HepG2 (cell line): Measurements from ENCODE around the gene TCFL5. TPM values are rescaled to one million over a fixed set of nuclear protein-coding genes. Genes with fewer than 3 reads are reported as not detected.
A peak's percentile ranks its signal among the peaks of the same experiment; 100 is the strongest.

Experiments used
- ATAD3A ChIP-seq: sonication (generic); formaldehyde crosslinking; IDR thresholded peaks from 2 replicates; pipeline ENCODE4 v1.4.0; 2020; ENCODE audit warnings: missing genetic modification reagents
- ATF1 ChIP-seq: IDR thresholded peaks from 2 replicates; pipeline ENCODE4 v1.6.1; 2016; ENCODE audit warnings: mild to moderate bottlenecking, control low read depth
- CREM ChIP-seq, 2 experiments: sonication (generic) in 1 of 2; formaldehyde crosslinking in 1 of 2; IDR thresholded peaks; 2 replicates each; pipeline versions ENCODE4 v1.4.0 to v1.6.1; 2016 to 2020; ENCODE audit warnings: antibody characterized with exemption in 1 of 2, mild to moderate bottlenecking in 1 of 2, missing genetic modification reagents in 1 of 2
- ETV5 ChIP-seq: IDR thresholded peaks from 2 replicates; pipeline ENCODE4 v1.6.1; 2018; ENCODE audit warnings: missing biosample characterization, missing genetic modification reagents, inconsistent platforms, borderline replicate concordance
- GATAD1 ChIP-seq: IDR thresholded peaks from 2 replicates; pipeline ENCODE4 v1.6.1; 2016; ENCODE audit warnings: missing genetic modification reagents, missing compliant biosample characterization
- HIVEP1 ChIP-seq: sonication (generic); formaldehyde crosslinking; IDR thresholded peaks from 2 replicates; pipeline ENCODE4 v1.4.0; 2020; ENCODE audit warnings: mild to moderate bottlenecking, missing genetic modification reagents
- KDM3A ChIP-seq: IDR thresholded peaks from 2 replicates; pipeline ENCODE4 v1.6.1; 2018; ENCODE audit warnings: low read depth, missing compliant biosample characterization
- NPAS2 ChIP-seq: sonication (generic); formaldehyde crosslinking; IDR thresholded peaks from 2 replicates; pipeline ENCODE4 v1.8.0; 2022; ENCODE audit warnings: mild to moderate bottlenecking, missing genetic modification reagents, borderline replicate concordance
- PCBP1 ChIP-seq: fragments of 200-400 bp; formaldehyde crosslinking; IDR thresholded peaks from 2 replicates; pipeline ENCODE4 v1.6.1; 2017; ENCODE audit warnings: mild to moderate bottlenecking, low read depth, low read length, borderline replicate concordance
- RFX5 ChIP-seq: IDR thresholded peaks from 2 replicates; pipeline ENCODE4 v1.6.1; 2011; ENCODE audit warnings: low read depth, low read length, improper control_type of control experiment
- RXRA ChIP-seq: sonication (generic); formaldehyde crosslinking; IDR thresholded peaks from 2 replicates; pipeline ENCODE4 v1.5.1; 2020; ENCODE audit warnings: missing genetic modification reagents
- SETDB1 ChIP-seq: sonication (generic); formaldehyde crosslinking; IDR thresholded peaks from 2 replicates; pipeline ENCODE4 v1.5.1; 2020; ENCODE audit warnings: missing genetic modification reagents, mild to moderate bottlenecking, borderline replicate concordance
- ZBTB21 ChIP-seq: sonication (generic); formaldehyde crosslinking; IDR thresholded peaks from 2 replicates; pipeline ENCODE4 v1.4.0; 2020; ENCODE audit warnings: missing genetic modification reagents
- ZNF17 ChIP-seq: sonication (generic); formaldehyde crosslinking; IDR thresholded peaks from 2 replicates; pipeline ENCODE4 v1.5.0; 2020; ENCODE audit warnings: mild to moderate bottlenecking, missing genetic modification reagents
- ZNF292 ChIP-seq: sonication (generic); formaldehyde crosslinking; IDR thresholded peaks from 2 replicates; pipeline ENCODE4 v1.8.1; 2022; ENCODE audit warnings: mild to moderate bottlenecking, low read depth, missing genetic modification reagents, borderline replicate concordance
- ZNF33B ChIP-seq: sonication (generic); formaldehyde crosslinking; IDR thresholded peaks from 2 replicates; pipeline ENCODE4 v1.5.1; 2020; ENCODE audit warnings: mild to moderate bottlenecking, missing genetic modification reagents
- ZSCAN25 ChIP-seq: sonication (generic); formaldehyde crosslinking; IDR thresholded peaks from 2 replicates; pipeline ENCODE4 v1.8.0; 2022; ENCODE audit warnings: mild to moderate bottlenecking, missing genetic modification reagents
- polyA plus RNA-seq, 8 experiments: library from polyadenylated mRNA; depleted of rRNA in 3 of 8; stranded (reverse) in 7 of 8; unstranded in 1 of 8; fragments of >200 nt; fragmentation: Illumina TruSeq in 4 of 8; extraction: Trizol in 4 of 8; gene quantifications; 2 replicates each; pipeline versions ENCODE4 v1.2.1 to v1.2.3, GENCODE V29; 2011 to 2016; ENCODE audit warnings: low read depth in 4 of 8, missing spikeins in 1 of 8, mixed read lengths in 1 of 8; ENCODE audit not compliant: insufficient read depth in 1 of 8
- total RNA-seq, 5 experiments: library from RNA; depleted of rRNA; stranded (reverse); fragments of >200 nt; fragmentation: Illumina TruSeq; extraction: Trizol; gene quantifications; 2 replicates each; pipeline ENCODE4 v1.2.3, GENCODE V29; 2016; ENCODE audit warnings: low read depth in 1 of 5
- TF ChIP-seq, protein P1 (sequence below): sonication (generic); formaldehyde crosslinking; IDR thresholded peaks from 2 replicates; pipeline ENCODE4 v1.8.0; 2022; ENCODE audit warnings: mild to moderate bottlenecking, missing genetic modification reagents, moderate library complexity
- TF ChIP-seq, protein P2 (sequence below): IDR thresholded peaks from 2 replicates; pipeline ENCODE4 v1.4.0; 2020; ENCODE audit warnings: mild to moderate bottlenecking, missing genetic modification reagents
- TF ChIP-seq, protein P3 (sequence below): IDR thresholded peaks from 2 replicates; pipeline ENCODE4 v1.6.1; 2016
- TF ChIP-seq, protein P4 (sequence below): sonication (generic); formaldehyde crosslinking; IDR thresholded peaks from 2 replicates; pipeline ENCODE4 v1.4.0; 2020; ENCODE audit warnings: missing genetic modification reagents
- TF ChIP-seq, protein P5 (sequence below): sonication (generic); formaldehyde crosslinking; IDR thresholded peaks from 2 replicates; pipeline ENCODE4 v1.4.0; 2020; ENCODE audit warnings: mild to moderate bottlenecking, missing genetic modification reagents

TCFL5 gene
- total and polyA plus RNA-seq, 2 of the 13 experiments (the other 11 are each of a cell fraction or from before 2014, with no cell fraction given), result 14.8 to 20.0 TPM

DNA sequence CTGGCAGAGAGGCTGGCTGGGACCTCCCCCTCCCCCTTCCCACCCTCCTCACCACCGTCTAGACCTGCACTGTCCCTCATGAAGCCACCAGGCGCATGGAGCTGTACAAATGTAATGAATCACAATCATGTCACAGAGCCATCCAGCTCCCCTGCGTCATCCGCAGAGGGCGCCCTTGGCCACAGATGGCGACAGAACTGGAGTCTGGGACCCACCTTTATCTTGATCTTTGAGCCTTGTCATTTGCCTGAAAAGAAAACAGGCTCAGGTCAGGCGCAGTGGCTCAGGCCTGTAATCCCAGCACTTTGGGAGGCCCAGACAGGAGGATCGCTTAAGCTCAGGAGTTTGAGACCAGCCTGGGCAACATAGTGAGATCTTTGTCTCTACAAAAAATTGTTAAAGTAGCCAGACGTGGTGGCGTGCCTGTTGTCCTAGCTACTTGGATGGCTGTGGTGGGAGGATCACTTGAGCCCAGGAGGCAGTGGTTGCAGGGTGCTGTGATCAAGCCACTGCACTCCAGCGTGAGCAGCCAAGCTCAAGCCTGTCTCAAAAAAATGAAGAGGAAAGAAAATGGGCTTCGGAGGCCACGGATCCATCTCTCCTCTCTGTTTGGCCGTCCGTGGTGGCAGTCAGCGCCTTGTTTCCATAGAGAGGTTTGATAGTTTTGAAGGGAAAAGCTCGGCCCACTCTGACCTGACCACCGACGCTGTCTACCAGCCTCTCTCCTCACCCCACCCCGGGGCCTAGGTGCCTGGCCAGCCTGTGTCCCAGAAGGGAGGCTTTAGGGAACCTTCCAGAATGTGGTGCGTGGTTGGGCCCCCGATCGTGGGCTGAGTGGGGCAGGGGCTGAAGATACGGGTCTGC lies 38.6 kb downstream of the TCFL5 start (continued):
- TF ChIP-seq ATAD3A (no peak), KDM3A (CRISPR knock-in tag) (peak; percentile 99), SETDB1 (CRISPR knock-in tag) (no peak), PCBP1 (no peak; the same call in 1 of the 2 replicates), ZSCAN25 (CRISPR knock-in tag) (peak; percentile 81), CREM (IDR thresholded peaks at IDR 0.05) (peak; percentile 78; the same call in 1 of the 2 replicates), CREM (CRISPR knock-in tag; IDR thresholded peaks at IDR 0.05) (no peak), ZNF17 (CRISPR knock-in tag) (no peak), RFX5 (no peak), HIVEP1 (CRISPR knock-in tag) (peak; percentile 44; the same call in 1 of the 2 replicates), ETV5 (peak; percentile 68; the same call in 1 of the 2 replicates), GATAD1 (CRISPR knock-in tag) (peak; percentile 81), NPAS2 (CRISPR knock-in tag) (no peak), ATF1 (CRISPR knock-in tag) (no peak), ZNF33B (0 out of 2 replicates have a peak, but pooled peaks have one; percentile 70), ZBTB21 (CRISPR knock-in tag) (peak; percentile 87; the same call in 1 of the 2 replicates), RXRA (CRISPR knock-in tag) (peak; percentile 61), ZNF292 (CRISPR knock-in tag) (peak; percentile 91)
- TF ChIP-seq, protein P1, sequence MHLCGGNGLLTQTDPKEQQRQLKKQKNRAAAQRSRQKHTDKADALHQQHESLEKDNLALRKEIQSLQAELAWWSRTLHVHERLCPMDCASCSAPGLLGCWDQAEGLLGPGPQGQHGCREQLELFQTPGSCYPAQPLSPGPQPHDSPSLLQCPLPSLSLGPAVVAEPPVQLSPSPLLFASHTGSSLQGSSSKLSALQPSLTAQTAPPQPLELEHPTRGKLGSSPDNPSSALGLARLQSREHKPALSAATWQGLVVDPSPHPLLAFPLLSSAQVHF (CRISPR knock-in tag), result no peak
- TF ChIP-seq, protein P2, sequence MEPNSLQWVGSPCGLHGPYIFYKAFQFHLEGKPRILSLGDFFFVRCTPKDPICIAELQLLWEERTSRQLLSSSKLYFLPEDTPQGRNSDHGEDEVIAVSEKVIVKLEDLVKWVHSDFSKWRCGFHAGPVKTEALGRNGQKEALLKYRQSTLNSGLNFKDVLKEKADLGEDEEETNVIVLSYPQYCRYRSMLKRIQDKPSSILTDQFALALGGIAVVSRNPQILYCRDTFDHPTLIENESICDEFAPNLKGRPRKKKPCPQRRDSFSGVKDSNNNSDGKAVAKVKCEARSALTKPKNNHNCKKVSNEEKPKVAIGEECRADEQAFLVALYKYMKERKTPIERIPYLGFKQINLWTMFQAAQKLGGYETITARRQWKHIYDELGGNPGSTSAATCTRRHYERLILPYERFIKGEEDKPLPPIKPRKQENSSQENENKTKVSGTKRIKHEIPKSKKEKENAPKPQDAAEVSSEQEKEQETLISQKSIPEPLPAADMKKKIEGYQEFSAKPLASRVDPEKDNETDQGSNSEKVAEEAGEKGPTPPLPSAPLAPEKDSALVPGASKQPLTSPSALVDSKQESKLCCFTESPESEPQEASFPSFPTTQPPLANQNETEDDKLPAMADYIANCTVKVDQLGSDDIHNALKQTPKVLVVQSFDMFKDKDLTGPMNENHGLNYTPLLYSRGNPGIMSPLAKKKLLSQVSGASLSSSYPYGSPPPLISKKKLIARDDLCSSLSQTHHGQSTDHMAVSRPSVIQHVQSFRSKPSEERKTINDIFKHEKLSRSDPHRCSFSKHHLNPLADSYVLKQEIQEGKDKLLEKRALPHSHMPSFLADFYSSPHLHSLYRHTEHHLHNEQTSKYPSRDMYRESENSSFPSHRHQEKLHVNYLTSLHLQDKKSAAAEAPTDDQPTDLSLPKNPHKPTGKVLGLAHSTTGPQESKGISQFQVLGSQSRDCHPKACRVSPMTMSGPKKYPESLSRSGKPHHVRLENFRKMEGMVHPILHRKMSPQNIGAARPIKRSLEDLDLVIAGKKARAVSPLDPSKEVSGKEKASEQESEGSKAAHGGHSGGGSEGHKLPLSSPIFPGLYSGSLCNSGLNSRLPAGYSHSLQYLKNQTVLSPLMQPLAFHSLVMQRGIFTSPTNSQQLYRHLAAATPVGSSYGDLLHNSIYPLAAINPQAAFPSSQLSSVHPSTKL, result peak; percentile 83
- TF ChIP-seq, protein P3, sequence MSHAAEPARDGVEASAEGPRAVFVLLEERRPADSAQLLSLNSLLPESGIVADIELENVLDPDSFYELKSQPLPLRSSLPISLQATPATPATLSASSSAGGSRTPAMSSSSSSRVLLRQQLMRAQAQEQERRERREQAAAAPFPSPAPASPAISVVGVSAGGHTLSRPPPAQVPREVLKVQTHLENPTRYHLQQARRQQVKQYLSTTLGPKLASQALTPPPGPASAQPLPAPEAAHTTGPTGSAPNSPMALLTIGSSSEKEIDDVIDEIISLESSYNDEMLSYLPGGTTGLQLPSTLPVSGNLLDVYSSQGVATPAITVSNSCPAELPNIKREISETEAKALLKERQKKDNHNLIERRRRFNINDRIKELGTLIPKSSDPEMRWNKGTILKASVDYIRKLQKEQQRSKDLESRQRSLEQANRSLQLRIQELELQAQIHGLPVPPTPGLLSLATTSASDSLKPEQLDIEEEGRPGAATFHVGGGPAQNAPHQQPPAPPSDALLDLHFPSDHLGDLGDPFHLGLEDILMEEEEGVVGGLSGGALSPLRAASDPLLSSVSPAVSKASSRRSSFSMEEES (CRISPR knock-in tag), result peak; percentile 58; the same call in 1 of the 2 replicates
- TF ChIP-seq, protein P4, sequence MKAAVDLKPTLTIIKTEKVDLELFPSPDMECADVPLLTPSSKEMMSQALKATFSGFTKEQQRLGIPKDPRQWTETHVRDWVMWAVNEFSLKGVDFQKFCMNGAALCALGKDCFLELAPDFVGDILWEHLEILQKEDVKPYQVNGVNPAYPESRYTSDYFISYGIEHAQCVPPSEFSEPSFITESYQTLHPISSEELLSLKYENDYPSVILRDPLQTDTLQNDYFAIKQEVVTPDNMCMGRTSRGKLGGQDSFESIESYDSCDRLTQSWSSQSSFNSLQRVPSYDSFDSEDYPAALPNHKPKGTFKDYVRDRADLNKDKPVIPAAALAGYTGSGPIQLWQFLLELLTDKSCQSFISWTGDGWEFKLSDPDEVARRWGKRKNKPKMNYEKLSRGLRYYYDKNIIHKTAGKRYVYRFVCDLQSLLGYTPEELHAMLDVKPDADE (CRISPR knock-in tag), result no peak
- TF ChIP-seq, protein P5, sequence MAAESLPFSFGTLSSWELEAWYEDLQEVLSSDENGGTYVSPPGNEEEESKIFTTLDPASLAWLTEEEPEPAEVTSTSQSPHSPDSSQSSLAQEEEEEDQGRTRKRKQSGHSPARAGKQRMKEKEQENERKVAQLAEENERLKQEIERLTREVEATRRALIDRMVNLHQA (CRISPR knock-in tag), result peak; percentile 82; the same call in 1 of the 2 replicates
